Calu3 (cell line): ENCODE results near the gene CHMP4B. TPM values are rescaled to one million over a fixed set of nuclear protein-coding genes. Genes with fewer than 3 reads are reported as not detected.

Experiments used
- Bru-seq: library from RNA; stranded (reverse); fragments of 400-500 nt; gene quantifications from one replicate; lab custom pipeline; 2021; lab: Mats Ljungman, UMichigan
- BruChase-seq, 2 experiments: library from RNA; stranded (reverse); fragments of 400-500 nt; gene quantifications; one replicate each; lab custom pipeline; 2021; lab: Mats Ljungman, UMichigan
- BruUV-seq: library from RNA; stranded (reverse); fragments of 400-500 nt; replicated peaks from 2 replicates; lab custom pipeline; 2021; lab: Mats Ljungman, UMichigan
- CTCF ChIA-PET: fragments of 300-600 bp; sonication (Branson Sonifier 250); formaldehyde crosslinking; loops from one replicate; lab custom pipeline; 2022; ENCODE audit warnings: antibody characterized with exemption; lab: Charles Lee
- DNase-seq: peaks from one replicate; pipeline ENCODE4 v3.0.0; 2022
- H3K27ac Mint-ChIP-seq: one replicate; pipeline ENCODE4 v1.8.0; 2022; ENCODE audit warnings: mixed read lengths; ENCODE audit not compliant: unreplicated experiment
- H3K27me3 Mint-ChIP-seq: one replicate; pipeline ENCODE4 v1.8.0; 2022; ENCODE audit warnings: mixed read lengths; ENCODE audit not compliant: unreplicated experiment
- H3K36me3 Mint-ChIP-seq: one replicate; pipeline ENCODE4 v1.8.0; 2022; ENCODE audit warnings: mild to moderate bottlenecking, moderate library complexity, mixed read lengths; ENCODE audit not compliant: insufficient read depth, unreplicated experiment
- H3K4me1 Mint-ChIP-seq: one replicate; pipeline ENCODE4 v1.8.0; 2022; ENCODE audit warnings: mild to moderate bottlenecking, low read depth, mixed read lengths; ENCODE audit not compliant: unreplicated experiment
- H3K4me3 Mint-ChIP-seq: one replicate; pipeline ENCODE4 v1.8.0; 2022; ENCODE audit warnings: mild to moderate bottlenecking, low read depth, moderate library complexity, mixed read lengths; ENCODE audit not compliant: unreplicated experiment
- H3K9me3 Mint-ChIP-seq: one replicate; pipeline ENCODE4 v1.8.0; 2022; ENCODE audit warnings: low read depth, mixed read lengths; ENCODE audit not compliant: unreplicated experiment
- intact Hi-C: fragments of 100-400 bp; cut with micrococcal nuclease; formaldehyde crosslinking; loops from one replicate; pipeline ENCODE4 v1.10.0; 2022; ENCODE audit not compliant: unreplicated experiment
- long read RNA-seq: library from polyadenylated mRNA; stranded (forward); transcript quantifications from one replicate; pipeline ENCODE4 v2.0.0, GENCODE V29; 2022
- total RNA-seq: library from RNA; stranded (reverse); gene quantifications from 2 replicates; pipeline ENCODE4 v1.2.3, GENCODE V29; 2022
- TF ChIP-seq, protein P1 (sequence below): fragments of 200-600 bp; IDR thresholded peaks from one replicate; pipeline ENCODE4 v1.8.0; 2022; ENCODE audit warnings: antibody characterized with exemption; ENCODE audit not compliant: unreplicated experiment

CHMP4B gene, protein sequence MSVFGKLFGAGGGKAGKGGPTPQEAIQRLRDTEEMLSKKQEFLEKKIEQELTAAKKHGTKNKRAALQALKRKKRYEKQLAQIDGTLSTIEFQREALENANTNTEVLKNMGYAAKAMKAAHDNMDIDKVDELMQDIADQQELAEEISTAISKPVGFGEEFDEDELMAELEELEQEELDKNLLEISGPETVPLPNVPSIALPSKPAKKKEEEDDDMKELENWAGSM
- total RNA-seq (234 and 245 TPM in 2 replicates), Bru-seq, nascent RNA (percentile 98 among the genes with signal in this experiment), BruChase-seq, experiment 1, labeled RNA remaining after a 6-hour chase (percentile 94 among the genes with signal in this experiment), BruChase-seq, experiment 2, labeled RNA remaining after a 2-hour chase (percentile 93 among the genes with signal in this experiment)
- long read RNA-seq, partial matches to known transcripts = 0 of 4 reads
- long read RNA-seq, other reads (novel, unspliced or antisense) = 3 of 4 reads

DNA sequence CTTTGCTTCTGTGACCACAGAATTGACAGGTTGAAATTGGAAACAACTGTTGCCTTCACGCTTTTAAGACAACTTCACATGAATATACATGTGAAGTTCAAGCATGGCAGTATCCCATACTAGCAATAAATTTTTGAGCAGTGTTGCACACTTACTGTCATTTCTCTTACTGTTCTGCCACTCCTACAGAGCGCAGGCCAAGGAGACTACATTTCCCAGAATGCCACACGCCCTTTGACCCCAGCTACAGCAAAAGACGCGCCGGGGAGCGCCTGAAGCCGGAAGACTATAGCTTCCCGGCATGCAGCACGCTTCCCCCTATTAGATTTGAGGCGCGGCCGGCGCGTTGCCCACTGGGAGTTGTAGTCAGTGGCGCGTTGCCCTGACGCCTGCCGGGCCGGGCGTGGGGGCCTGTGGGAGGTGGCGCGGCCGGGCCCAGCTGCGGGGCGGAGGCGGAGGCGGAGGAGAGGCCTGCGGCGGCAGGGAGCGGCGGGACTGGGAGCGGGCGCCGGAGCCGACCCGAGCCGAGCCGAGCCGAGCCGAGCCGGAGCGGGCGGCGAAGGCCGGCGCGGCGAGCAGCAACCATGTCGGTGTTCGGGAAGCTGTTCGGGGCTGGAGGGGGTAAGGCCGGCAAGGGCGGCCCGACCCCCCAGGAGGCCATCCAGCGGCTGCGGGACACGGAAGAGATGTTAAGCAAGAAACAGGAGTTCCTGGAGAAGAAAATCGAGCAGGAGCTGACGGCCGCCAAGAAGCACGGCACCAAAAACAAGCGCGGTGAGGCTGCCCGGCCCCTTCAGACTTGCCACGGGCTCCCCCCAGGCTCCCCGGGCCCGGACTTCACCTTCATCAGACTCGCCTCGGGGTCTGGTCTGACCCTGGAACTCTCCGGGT is at the start of gene CHMP4B:
Gene CHMP4B, plus strand, starts transcription at position 464 of the 891 bp plus-strand sequence. Its CDS starts 121 bp downstream, at position 585.
- BruUV-seq = no TSS peak

DNA sequence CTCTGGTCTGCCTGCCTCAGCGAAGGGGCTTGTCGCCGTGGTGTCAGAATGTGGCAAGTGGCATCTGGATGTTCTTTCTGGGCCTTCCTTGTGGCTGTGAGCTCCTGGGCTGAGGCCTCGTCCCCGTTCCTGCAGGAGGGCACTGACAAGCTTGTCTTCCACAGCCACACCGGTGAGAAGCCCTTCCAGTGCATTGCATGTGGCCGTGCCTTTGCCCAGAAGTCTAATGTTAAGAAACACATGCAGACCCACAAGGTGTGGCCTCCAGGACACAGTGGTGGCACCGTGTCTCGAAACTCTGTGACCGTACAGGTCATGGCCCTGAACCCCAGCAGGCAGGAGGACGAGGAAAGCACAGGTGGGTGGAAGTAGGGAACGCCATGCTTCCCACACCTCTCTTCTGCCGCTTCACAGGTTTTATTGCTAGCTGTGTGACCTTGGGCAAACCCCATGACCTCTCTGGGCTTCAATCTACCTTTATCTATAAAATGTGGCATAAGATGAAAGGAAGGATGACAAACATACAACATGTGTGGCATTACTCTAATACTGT is 49.4 kb upstream of the CHMP4B start:
- H3K27me3 Mint-ChIP-seq = no peaks in the 10 kb centered on the region
- TF ChIP-seq, protein P1, sequence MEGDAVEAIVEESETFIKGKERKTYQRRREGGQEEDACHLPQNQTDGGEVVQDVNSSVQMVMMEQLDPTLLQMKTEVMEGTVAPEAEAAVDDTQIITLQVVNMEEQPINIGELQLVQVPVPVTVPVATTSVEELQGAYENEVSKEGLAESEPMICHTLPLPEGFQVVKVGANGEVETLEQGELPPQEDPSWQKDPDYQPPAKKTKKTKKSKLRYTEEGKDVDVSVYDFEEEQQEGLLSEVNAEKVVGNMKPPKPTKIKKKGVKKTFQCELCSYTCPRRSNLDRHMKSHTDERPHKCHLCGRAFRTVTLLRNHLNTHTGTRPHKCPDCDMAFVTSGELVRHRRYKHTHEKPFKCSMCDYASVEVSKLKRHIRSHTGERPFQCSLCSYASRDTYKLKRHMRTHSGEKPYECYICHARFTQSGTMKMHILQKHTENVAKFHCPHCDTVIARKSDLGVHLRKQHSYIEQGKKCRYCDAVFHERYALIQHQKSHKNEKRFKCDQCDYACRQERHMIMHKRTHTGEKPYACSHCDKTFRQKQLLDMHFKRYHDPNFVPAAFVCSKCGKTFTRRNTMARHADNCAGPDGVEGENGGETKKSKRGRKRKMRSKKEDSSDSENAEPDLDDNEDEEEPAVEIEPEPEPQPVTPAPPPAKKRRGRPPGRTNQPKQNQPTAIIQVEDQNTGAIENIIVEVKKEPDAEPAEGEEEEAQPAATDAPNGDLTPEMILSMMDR = no peak
- peaks cover 6% of the 10 kb centered on the region for H3K9me3 Mint-ChIP-seq
- CTCF ChIA-PET = interaction anchor here (0.6 kb wide), 1 partner anchor 9 kb away, joined by 3 read pairs; no protein-coding TSS in a partner anchor
- DNase-seq = no peak
- H3K4me3 Mint-ChIP-seq = no peak overlapping the region
- no peaks in the 10 kb centered on the region for H3K4me1 Mint-ChIP-seq
- no TSS peak for BruUV-seq
- intact Hi-C loops = no loop called here
- no peak overlapping the region for H3K27ac Mint-ChIP-seq
- peaks cover 10% of the 10 kb centered on the region for H3K36me3 Mint-ChIP-seq

More for the DNA sequence above, at the start of gene CHMP4B:
- Mint-ChIP-seq H3K4me3 (peak within 1 kb of the TSS; percentile 69), H3K36me3 (peaks cover 38% of the 10 kb centered on the region), H3K4me1 (peaks cover 38% of the 10 kb centered on the region), H3K27me3 (no peaks in the 10 kb centered on the region), H3K27ac (peak within 1 kb of the TSS; percentile 97), H3K9me3 (no peaks in the 10 kb centered on the region)
- CTCF ChIA-PET = interaction anchor here (0.6 to 3.6 kb wide), 6 partner anchors 7 to 52 kb away, joined by 3 to 38 read pairs (median 4); no protein-coding TSS in a partner anchor
- TF ChIP-seq, protein P1 = no peak
- DNase-seq = peak; percentile 100
- intact Hi-C loops = loop anchor here (2.0 to 5.0 kb wide), 2 partner anchors 14 to 69 kb away; no protein-coding TSS in a partner anchor

DNA sequence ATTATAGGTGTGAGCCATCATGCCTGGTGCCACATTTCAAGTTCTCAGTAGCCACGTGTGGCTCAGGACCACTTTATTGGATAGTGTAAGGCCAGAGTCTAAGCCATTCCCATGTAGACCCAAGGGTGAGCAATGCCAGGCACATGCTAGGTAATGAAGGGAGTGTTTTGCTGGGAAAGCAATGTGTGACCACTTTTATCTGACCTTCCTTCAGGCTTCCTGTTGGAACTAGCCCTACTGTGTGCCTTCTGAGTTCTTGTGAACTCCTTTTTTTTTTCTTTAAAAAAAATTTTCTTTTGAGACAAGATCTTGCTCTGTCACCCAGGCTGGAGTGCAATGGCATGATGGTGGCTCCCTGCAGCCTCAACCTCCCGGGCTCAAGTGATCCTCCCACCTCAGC is 46.0 kb upstream of the CHMP4B start:
- intact Hi-C loops = no loop called here
- no TSS peak for BruUV-seq
- CTCF ChIA-PET = no interaction called here
- no peaks in the 10 kb centered on the region for H3K27me3 Mint-ChIP-seq
- H3K27ac Mint-ChIP-seq = no peak overlapping the region
- no peaks in the 10 kb centered on the region for H3K4me1 Mint-ChIP-seq
- no peak overlapping the region for H3K4me3 Mint-ChIP-seq
- TF ChIP-seq, protein P1 = no peak
- H3K36me3 Mint-ChIP-seq = peaks cover 4% of the 10 kb centered on the region
- no peak for DNase-seq
- no peaks in the 10 kb centered on the region for H3K9me3 Mint-ChIP-seq

DNA sequence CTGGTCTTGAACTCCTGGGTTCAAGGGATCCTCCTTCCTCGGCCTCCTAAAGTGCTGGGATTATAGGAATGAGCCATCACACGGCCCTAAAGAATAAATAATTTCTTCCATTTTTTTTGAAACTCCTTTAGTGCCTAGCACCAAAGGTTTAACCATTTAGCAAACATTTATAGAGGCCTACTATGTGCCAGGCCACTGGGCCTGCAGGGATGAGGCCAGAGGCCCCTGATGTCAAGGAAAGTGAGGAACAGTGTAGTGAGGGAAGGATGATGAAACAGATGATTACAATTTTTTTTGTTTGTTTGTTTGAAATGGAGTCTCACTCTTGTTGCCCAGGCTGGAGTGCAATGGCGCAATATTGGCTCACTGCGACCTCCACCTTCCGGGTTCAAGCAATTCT is 45.6 kb upstream of the CHMP4B start:
- TF ChIP-seq, protein P1 = no peak
- CTCF ChIA-PET = no interaction called here

More for the DNA sequence above, 45.6 kb upstream of the CHMP4B start:
- Mint-ChIP-seq H3K27me3 (no peaks in the 10 kb centered on the region), H3K4me3 (no peak overlapping the region), H3K9me3 (no peaks in the 10 kb centered on the region), H3K27ac (no peak overlapping the region), H3K4me1 (no peaks in the 10 kb centered on the region), H3K36me3 (peaks cover 4% of the 10 kb centered on the region)
- DNase-seq = no peak
- BruUV-seq = no TSS peak
- intact Hi-C loops = no loop called here
